GM19468 (cell line): Measurements from ENCODE around the gene OSBPL1A.

ENCODE experiments used
- ATAC-seq: cut with Tn5 transposase; IDR thresholded peaks from one replicate; pipeline ENCODE4 v1.9.1; 2021; ENCODE audit warnings: mild to moderate bottlenecking, moderate library complexity, moderate number of reproducible peaks; ENCODE audit not compliant: unreplicated experiment; ENCODE audit errors: extremely low read depth

OSBPL1A gene

GRCh38 chr18:24271381-24272228 lies 126.0 kb downstream of the OSBPL1A start:
- no peak for ATAC-seq

- ATAC-seq: no peak
Observed at GRCh38 chr18:24270937-24271380, 126.7 kb downstream of the OSBPL1A start.

DNA sequence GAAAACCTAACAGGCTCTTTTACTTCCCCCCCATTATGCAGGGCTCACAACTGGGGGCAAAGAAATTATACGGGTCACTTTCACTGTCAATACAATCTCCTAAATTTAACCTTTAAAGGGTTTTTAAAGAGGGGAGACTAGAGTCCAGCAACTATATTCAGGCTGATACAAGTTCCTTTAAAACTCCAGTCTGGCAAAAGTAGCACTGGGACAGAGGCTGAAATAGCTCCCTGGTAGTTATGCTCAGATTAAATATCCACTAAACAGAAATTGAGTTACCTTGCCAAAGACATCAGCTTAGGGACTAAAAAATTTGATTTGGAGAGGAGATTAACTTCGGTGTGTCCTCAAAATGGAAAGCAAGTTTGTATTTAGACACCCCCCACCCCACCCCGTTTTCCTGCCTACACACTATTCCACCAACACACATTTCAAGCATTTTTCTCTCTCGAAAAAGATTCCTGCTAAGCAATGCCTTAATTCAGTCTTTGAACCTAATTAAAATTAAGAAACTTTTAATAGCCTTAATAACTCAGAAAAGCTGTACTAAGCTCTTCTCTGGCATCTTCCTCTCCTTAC lies 127.2 kb downstream of the OSBPL1A start:
- no peak for ATAC-seq

GRCh38 chr18:24268784-24269550 lies 128.7 kb downstream of the OSBPL1A start:
- no peak for ATAC-seq

DNA sequence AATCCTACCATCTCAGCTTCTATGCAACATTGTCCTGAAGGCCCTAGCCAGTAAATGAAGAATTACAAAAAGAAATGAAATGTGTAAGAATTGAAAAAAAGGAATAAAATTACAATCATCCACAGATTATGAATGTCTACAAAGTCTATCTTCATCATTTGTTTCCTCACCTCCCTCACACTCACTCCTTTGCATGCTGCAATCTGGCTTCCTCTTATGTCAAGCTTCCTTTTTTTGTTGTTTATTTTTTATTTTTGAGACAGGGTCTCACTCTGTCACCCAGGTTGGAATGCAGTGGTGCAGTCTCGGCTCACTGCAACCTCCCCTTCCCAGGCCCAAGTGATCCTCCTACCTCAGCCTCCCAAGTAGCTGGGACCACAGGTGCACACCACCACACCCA lies 129.7 kb downstream of the OSBPL1A start:
- ATAC-seq: no peak

DNA sequence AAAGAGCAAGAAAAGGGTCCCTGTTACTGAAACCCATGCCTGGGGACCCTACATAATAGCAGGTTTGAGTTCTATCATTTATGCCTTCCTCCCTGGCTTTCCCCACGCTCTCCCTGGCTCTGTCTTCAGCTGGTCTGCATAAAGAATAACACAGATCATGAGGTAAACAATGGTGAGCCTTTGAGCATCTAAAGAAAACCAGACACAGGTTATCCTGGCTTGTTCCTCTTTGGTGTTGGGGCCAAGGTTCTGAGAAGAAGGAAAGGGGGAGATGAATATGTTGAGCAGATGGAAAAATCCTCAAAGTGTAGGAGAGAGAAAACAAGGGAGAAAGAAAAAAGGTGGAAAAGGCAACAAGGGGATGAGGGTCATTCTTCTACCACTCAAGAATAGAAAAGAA lies 131.5 kb downstream of the OSBPL1A start:
- no peak for ATAC-seq

DNA sequence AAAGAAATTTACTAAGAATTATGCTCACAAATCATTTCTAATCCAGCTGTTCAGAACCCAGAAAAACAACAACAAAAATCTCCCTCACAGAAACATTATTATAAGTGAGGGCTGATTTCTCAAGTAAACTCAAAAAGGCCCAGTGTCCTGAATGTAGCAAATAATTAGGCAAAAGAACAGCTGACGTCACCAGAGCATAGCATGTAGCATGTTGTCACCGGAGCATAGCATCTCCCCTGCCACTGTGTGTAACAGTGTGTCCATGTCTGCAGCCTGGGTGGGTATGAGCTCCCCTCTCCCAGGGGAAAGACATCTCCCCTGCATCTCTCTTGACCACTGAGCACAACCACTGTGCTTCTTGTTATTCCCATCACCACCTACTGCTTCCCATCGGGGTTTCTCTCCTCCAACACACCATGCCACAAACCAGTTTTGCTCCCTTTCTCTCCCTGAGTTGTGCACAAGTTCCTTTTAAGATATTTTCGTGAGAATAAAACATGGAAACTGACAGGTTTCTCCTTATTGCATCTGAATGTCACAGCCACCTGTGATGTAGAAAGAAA lies 132.0 kb downstream of the OSBPL1A start:
- ATAC-seq: no peak

GRCh38 chr18:24263050-24263449 lies 134.6 kb downstream of the OSBPL1A start:
- ATAC-seq: no peak

GRCh38 chr18:24262087-24262486 lies 135.5 kb downstream of the OSBPL1A start:
- no peak for ATAC-seq

DNA sequence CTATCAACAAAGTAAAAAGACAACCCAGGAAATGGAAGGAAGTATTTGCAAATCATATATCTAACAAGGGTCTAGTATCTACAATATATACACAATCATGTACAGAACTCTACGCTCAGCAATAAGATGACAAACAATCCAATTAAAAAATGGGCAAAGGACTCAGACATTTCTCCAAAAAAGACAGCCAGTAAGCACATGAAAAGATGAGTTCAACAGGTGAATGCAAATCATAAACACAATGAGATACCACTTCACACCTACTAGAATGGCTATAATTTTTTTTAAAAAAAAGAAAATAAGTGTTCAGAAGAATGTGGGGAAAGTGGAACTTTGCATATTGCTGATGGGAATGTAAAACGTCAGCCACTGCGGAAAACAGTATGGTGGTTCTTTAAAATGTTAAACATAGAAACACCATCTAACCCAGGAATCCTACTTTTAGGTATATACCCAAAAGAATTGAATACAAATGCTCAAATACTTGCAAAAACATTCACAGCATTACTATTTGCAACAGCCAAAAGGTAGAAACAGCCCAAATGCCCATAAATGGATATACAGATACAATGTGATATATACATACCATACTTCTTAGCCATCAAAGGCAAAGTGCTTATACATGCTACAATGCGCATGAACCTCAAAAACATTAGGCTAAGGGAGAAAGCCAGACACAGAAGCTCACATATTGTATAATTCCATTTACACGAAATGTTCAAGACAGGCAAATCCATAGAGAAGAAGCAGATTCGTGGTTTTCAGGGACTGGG lies 137.6 kb downstream of the OSBPL1A start:
- no peak for ATAC-seq

DNA sequence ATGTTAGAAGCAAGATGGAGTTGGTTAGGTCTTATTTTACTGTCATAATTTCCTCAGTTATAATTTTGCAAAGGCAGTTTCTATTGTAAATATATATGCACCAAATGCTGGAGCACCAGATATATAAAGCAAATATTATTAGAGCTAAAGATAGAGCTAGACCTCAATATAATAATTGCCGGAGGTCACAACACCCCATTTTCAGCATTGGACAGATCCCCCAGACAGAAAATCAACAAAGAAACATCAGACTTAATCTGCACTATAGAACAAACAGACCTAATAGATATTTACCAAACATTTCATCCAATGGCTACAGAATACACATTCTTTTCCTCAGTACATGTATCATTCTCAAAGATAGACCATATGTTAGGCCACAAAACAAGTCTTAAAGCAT lies 143.6 kb downstream of the OSBPL1A start:
- ATAC-seq: no peak

DNA sequence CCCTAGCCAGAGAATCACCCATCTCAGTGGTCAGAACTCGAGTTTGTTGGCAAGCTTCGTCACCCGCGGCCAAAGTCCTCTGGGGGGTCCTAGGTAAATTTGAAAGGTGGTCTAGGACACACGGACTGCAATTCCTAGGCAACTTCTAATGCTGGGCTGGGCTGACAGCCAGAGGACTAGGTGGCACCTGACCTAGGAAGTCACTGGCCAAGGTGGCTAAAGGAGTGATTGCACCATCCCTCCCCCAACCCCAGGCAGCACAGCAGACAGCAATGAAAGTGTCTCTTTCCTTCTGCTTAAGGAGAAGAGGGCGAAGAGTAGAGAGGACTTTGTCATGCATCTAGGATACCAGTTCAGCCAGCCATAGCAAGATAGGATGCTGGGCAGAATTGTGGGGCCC lies 147.9 kb downstream of the OSBPL1A start:
- ATAC-seq: no peak

DNA sequence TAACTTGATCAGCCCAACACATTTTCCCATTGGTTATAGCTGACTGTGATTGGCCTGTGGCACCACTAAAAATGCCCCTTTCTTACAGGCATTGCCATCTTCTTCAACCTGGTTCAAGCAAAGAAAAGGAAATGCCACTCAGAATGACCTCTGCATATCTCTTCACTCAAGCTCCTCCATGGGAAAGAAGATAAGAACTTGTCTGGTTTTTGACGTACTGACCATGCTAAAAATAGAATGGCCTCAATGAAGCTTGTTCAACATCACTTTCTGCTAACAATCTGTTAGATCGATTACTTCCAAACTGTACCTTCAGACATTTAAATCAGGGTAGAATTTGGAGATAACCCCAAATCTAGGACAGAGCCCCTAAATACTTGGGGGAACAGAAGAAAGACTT lies 149.3 kb downstream of the OSBPL1A start:
- ATAC-seq: no peak

DNA sequence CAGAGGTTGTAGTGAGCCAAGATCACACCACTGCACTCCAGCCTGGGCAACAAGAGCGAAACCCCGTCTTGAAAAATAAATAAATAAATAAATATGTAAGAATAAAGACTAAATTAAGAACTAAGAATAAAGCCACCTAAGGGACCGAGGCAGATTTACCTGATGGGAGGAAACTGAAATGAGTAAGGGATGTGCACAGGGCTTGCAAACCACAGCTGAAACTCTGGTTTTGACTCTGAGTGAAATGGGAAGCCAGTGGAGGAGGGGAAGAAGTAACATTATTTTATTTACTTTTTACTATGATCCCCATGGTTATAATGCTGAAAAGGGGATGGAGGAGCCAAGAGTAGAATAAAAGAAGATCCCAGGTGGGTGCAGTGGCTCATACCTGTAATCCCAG lies 151.5 kb downstream of the OSBPL1A start:
- ATAC-seq: no peak

DNA sequence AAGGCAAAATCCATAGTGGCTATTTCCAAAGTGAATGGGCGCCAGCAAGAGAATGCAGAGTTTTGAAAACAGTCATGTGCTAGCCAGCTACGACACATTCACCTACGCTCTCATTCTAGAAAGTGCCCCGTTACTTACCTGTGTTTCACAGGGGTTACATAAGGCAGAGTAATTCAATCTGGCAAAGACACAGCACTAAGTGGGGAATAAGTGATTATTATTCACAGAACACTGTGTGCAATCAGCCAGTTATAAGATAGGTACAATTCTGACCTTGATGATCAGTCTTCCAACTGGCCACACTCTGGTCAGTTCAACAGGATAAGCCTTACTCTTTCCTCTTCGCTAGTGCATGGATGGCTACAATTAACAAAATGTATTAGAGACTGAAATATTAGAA lies 152.9 kb downstream of the OSBPL1A start:
- ATAC-seq: no peak

DNA sequence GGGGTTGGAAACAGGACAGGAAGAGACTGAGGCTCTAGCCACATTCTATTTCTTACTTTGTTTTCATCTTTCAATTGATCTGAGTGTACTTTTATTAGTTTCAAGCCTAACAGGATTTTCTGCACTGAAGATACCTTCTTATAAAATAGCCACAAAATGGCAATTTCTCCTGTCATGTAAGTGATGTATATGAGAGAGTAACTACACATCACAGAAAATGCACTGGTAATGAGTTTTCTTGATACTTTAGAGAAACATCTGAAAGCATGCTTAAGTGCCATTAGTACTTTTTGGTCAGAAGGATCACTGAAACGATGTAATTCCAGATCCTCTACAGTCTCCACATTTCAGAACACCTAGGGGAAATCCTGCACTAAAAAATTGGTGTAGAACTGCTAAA lies 153.9 kb downstream of the OSBPL1A start:
- no peak for ATAC-seq

- ATAC-seq: no peak
Observed at GRCh38 chr18:24239341-24239740, 158.3 kb downstream of the OSBPL1A start.

DNA sequence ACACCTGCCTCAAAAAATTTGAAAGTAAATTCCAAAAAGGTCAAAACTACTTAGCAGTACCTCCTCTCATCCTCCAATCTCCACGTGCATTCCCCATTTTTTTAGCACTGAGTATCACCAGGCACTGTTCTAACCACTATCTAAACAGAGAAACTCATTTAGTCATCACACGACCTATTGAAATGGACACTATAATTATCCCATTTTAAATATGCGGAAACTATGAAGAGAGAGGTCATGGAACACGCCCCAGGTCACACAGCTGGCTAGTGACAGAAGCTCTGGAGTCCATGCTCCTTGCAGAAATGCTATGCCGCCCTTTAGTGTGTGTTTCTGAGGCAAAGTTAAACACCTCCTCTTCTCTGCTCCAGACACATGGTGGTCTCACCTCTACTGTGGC lies 159.2 kb downstream of the OSBPL1A start:
- no peak for ATAC-seq

GRCh38 chr18:24234850-24235418 lies 162.7 kb downstream of the OSBPL1A start:
- ATAC-seq: no peak

DNA sequence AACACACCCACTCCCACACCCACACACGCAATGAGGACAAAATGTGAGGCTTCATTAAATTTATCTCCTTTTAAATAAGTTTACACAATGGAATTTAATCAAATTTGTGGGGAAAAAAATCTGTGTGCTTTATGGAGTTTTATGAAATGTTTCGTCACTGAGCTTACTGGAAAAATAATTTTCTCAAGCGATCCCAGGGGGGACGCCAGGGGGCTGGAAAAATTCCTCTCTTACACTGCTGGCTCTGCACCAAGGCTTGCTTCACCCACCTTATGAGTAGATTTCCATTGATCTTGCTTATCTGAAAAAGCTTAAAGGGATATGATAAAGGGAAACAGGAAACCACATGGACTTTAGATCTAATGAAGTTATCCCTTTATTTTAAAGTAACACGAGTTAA lies 163.3 kb downstream of the OSBPL1A start:
- ATAC-seq: no peak
